Renal cortex interstitium (tissue), 11 donors: ENCODE measurements around the gene CDH2. TPM values are rescaled to one million over a fixed set of nuclear protein-coding genes. Genes with fewer than 3 reads are reported as not detected.

Experiments
- DNase-seq, 11 donors: peaks; one replicate each; pipeline ENCODE4 v3.0.0-alpha.2; 2013; ENCODE audit warnings: low read depth in 9 of 11, low spot score in 4 of 11; ENCODE audit errors: extremely low read depth in 1 of 11
- polyA plus RNA-seq, 3 donors: library from polyadenylated mRNA; unstranded; fragments of 120-200 nt; gene quantifications; one replicate each; pipeline ENCODE4 v1.2.1, GENCODE V29; 2013; ENCODE audit not compliant: insufficient read length in 3 of 3

The CDH2 gene
- polyA plus RNA-seq, 3 donors, result 80.9 to 102 (median 85.2) TPM

DNA sequence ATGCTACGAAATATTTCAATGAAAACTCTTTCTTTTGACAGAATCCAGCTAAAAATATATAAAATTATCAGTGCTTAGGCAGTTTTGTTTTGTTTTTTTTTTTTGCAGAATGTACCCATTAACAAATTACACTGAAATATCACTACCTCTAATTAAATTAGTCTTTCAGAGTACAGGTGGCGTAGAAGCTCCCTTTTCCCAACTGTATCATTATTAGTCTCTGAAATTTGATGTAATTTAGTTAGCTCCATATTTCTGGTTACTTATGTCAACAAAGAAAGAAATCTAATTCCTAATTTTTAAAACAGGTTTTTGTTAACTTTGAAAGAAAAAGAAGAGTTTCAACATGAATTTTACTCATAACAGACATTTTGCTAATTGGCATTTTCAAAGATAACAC, 149.2 kb downstream of the CDH2 start:
- no peak for DNase-seq

DNA sequence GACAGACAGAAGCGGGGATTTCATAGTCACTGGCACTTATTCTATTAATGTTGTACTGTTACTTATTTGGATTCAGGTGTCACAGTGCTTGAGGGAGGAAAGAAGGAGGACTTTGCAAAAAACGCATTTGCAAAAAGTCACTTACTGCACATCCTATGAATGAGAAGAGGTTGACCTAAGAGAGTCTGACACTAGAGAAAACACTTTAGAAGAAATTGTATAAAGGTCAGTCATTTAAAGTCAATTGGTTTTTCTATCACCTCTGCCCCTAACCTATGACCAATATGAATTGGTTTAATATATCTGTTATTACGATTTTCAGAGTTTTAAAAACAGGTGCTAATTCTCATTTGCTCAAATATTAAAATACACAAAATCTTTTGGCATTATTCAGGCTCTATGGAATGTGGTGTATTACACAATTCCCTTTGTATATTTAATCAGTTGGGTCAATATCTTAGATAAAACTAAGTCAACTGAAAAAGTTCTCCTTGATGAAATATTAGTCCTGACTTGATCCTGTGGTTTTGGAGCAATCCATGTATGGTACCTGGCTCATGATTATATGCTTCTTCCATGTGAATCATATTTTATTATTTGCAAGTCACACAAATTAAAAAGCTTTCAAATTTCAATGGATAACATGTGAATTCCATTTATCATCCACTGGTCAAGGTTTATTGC, 157.4 kb downstream of the CDH2 start:
- DNase-seq, result no peak

DNA sequence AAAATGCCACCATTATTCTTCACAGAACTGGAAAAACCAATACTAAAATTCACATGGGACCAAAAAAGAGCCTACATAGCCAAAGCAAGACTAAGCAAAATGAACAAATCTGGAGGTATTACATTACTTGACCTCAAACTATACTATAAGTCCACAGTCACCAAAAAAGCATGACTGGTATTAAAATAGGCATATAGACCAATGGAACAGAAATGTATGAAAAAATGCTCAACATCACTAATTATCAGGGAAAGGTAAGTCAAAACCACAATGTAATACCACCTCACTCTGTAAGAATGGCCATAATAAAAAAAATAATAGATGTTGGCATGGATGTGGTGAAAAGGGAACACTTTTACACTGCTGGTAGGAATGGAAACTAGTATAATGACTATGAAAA, 158.6 kb downstream of the CDH2 start:
- no peak for DNase-seq

DNA sequence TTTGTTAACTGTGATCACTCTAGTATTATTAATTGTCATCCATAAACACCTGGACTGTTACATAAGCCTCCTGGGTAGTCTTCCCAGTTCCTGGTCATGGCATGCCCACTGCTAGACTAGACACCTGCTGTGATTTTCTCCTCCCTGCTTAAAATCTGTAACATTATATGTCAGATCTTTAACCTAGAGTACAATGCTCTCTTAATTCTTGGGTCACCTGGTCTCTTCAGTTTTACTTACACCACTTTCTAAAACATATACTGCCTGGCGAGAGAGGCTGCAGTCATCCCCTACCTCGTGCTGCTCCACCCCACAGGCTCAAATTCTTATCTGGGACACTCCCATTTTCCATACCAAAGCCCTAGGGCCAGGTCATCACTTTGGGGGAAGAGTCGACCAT, 161.3 kb downstream of the CDH2 start:
- DNase-seq, result no peak

DNA sequence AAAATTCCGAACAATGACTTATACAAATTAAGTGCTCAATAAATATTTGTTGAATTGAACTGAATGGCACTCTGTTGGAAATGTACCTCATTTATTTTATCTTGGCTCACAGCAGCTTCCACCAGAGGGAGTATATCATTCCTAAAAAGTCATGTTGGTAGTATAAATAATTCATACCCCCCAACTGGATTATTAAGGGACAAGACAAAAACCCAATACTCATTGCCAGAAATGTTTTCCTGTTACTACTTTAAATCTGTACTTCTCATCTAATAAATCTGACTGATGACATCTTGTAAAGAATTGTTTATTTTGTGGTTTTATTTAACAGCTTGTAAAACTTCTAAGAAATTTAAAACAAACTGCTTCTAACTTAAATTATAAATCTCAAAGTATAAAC, 163.9 kb downstream of the CDH2 start:
- DNase-seq, result peak in 1 of 11 donors; percentile 12

DNA sequence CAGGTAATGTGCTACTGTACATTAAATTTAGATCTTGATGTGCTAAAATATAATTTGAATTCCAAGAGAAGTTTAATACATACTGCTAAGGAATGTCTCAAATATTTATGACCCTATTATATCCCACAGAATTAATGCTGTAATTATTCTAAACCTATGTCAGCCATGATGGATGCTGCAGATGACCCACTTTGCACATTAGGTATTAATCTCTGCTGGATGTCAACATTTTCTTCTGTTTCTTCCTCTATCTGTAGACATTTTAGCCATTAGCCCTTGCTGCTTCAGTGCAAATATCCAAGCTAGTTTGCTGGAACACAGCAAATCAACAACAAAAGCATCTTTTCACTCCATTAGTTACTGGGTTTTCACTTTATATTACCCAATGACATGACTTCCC, 164.6 kb downstream of the CDH2 start:
- DNase-seq, result no peak

DNA sequence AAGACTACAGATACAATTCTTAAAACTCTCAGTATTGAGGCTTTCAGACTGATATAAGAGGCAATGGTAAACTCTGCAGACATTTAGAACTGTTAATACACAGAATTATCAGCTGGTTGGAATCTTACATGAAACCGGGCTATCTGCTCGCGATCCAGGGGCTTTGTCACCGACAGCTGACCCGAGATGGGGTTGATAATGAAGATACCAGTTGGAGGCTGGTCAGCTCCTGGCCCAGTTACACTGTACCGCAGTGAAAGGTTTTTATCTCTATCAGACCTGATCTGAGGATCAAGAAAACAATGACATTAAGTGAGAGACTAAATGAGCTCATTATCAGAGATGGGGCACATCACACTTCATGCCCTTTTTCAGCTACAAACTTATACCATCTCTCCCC, 167.3 kb downstream of the CDH2 start:
- DNase-seq, result no peak

DNA sequence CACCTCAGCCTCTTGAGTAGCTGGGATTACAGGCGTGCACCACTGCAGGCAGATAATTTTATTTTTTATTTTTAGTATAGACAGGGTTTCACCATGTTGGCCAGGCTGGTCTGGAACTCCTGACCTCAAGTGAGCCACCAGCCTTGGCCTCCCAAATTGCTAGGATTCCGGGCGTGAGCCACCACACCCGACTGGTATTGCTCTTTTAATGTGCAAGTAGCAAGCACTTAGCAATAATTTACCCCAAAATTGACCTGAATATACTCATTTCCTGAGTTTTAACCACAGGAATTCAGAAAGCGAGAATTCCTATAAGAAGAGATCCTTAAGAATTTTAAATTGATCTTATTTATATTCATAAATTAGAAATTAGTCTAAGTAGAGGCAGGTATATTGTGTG, 169.1 kb downstream of the CDH2 start:
- no peak for DNase-seq

DNA sequence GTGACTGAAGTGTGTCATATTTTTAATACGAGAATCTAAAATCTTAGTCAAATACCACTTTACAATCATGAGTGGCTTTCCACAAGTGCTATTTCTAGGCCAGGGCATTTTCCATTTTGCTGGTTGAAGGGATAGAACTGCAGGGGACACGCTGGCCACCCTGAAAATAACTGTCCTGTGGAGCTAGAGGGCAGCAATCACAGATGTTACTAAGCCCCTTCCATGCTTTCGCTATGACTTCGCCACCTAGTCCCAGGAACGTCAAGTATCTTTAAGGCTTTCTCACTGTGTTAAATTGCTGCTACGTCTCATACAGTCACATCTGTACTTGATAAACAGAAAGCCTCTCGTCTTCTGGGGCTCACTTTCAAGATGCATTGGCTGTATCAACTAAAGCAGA, 171.8 kb downstream of the CDH2 start:
- no peak for DNase-seq

DNA sequence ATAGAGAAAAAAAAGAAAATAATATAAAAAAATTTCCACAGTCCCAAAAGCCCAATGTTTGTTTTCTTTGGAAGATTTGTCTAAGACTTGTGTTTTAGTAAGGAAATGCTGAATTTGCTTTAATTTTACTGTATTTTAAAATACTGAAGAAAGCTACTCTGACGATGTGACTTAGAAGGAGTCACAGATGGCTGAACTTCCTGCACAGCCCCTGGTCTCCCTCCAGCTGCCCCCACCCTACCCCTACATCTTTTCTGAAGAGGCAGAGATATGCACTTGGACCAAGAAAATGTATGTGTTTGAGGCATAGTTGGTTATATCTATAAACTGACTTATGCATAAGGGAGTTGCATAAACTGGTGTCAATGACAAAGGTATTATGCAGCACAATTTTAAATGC, 172.3 kb downstream of the CDH2 start:
- no peak for DNase-seq

DNA sequence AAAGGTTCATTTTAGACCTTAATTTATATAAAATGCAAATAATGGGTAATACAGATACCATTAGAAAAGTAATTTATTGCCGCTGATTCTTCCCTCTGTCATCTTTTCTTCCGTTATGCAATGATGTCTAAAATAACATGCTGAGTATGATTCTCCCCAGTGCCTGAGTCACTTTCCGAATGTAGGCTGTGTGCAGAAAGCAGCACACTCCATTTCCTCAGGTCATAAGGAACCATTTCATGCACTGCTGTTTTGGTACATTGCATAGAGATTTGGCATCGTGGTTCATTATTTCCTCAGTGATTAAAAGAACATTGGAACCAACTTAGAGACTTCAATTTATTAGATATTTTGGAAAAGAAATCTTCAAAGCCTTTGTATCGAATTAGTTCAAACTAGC, 173.5 kb downstream of the CDH2 start:
- DNase-seq, result no peak

DNA sequence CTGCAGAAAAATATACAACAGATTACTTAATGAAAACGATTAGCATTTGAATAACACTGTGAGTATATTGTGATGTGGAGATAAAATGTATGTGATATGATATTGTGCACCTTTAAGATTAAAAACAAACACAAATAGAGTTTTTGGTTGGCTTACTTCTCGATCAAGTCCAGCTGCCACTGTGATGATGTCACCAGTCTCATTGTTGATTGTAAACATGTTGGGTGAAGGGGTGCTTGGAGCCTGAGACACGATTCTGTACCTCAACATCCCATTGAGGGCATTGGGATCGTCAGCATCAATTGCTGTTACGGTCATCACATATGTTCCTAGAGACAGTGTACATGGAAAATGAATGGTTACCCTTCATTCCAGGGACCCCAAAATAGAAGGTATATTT, 174.1 kb downstream of the CDH2 start:
- DNase-seq, result no peak

DNA sequence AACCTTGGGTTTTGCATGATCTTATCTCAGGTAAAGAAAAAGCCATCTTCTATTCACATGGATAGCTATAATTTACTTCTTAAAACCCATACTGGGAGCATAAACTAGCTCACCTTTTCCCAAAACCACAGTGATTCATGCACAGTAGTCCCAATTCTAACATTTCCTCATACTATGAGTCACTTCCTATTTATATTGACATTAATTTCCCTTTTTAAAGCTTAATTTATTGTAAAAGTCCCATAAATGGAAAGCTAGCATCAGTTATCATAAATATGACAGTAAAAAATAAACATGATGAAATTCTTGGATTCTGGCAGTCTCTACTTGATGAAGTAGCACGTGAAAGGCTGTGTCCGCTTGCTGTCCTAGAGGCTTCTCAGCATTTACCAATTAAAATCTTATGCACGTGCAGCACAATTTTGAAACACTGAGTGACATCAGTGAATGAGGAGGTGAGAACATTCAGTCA, 180.1 kb downstream of the CDH2 start:
- DNase-seq, result no peak

DNA sequence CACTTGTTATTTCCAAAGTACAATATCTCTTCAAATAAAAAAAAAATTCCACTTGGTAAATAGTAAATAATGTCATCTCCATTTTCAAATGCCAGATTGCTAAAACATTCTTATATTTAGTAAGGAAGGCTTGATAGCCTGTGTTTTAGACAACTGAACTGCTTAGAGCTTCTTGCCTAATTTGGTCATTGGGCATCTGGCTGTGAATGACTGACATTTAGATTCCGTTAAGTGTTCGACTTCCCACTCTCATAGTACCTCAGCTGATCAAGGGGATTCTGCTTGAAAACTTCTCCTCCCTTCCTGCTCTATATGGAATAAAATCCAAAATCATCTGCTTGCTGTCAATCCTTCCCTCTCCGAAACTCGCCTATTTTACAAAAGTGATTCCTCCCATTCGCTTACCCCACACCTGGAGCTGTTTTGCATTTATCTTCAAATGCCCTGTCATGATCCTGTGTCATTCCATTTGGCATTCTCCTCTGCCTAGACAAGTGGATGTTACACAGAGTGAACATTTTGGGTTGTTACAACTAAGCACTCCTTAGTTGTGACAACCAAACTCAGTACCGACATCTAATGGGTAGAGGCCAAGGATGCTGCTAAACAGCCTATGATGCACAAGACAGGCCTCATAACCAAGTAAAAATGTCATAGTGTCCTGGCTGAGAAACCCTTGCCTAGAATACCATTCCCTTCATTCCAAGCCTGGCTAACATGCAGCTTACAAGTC, 181.0 kb downstream of the CDH2 start:
- DNase-seq, result no peak

DNA sequence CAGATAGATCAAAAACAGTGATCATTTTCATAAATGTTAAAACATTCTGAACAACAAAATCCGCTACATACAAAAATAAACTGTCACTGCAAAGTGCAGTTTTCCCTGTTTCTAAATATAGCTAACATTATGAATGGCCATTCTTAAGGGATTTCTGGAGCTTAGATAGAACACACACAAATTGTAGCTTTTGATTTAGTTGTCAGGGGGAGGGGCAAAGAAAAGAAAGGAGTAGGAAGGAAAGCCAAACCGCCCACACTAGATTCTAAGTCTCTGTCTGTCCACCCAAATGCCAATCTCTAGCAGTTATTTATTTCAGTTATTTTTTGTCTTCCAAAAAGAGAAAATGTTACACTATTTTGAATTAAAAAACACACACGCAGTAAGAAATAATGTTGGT, 182.4 kb downstream of the CDH2 start:
- DNase-seq, result no peak

DNA sequence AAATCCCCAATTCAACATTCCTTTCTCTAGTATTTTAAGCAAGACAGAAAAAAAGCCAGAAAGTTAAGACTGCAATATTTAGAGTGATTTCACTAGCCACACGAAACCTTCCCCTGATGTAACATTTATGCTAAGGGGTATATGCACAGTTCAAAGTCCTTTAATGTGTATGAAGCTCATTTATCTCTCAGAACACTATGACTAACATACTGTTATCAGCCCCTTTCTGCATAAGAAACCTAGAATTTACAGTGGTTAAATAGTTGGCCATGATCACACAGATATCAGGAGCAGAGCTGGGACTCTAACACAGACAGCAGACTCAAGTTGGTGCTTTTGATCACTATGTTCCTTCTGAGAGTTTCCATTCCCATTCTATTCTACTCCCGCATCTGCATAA, 185.5 kb downstream of the CDH2 start:
- DNase-seq, result no peak

DNA sequence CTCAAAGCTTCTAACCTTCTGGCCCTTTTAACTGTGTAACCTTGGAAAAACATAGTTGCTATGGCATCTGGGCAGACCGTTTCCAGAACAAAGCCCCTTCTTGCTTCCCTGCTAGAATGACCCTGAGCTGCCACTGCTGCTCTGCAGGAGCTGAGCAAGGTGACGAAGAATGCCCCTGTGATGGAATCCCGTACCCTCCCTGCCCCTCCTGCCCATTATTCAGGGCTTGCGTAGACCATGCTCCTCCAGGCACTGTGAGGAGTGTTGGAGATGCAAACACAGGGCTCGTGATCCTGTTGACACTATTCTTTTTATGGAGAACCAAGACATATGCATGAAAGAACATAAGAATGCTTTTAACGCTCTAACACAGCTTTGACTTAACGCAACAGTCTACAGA, 191.1 kb downstream of the CDH2 start:
- DNase-seq, result no peak

DNA sequence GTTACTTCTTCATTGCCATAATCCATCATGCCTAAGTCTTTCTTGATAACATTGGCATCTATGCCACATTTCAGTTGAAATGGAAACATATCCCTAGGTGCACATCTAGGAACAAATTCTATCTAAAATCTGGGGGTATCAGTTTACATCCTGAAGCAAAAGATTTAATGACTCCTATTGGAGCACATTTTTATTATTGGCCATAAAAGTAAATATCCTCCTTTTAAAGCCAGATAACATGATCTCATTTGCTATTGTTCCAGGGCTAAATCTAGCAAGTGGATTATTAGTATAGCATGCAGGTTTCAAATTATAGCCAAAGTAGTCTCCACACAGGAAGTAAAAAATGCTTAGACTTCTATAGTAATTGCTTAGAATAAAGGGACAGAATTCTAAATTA, 193.2 kb downstream of the CDH2 start:
- DNase-seq, result no peak

DNA sequence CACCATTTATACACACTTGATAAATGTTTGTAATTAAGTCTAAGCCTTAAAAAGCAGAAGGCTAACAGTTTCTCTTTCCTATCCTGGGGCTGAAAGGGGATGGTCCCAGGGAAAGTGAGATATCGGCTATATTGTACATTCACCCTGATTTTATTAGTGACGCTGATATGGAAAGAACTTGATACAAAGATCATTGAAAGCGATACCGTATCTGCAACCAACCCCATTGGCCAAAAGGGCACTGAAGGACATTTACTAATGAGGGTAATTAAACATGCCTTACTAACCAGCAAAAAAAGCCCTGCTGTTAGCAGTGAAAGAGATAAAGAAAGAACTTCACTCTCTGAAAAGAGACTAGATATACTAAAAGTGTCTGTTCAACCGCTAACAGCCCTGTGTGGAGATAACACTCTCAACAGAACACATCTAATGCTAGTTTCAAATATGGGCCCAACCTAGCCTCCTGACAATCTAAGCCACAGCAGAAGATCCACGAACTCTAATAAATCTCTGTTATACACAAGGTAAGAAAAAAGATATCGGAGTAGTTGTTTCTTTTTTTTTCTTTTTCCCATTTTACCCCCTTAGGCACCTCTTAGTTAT, 200.0 kb downstream of the CDH2 start:
- DNase-seq, result no peak

DNA sequence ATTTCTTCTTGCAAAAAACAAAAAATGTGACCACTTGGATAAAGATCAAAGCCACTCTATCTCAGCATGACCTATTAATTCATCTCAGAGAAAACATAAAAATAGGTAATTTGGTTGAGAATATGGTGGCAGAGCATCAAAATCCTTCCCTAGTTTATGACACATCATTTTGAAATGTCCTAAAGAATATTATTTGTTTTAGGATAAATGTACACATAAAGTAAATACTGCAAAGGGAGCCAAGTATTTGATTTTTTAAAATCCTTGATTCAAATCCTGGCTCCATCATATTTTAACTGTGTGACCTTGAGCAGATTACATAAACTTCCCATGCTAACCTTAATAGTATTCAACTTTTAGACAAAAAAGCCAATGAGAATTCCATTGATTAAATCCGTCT, 206.6 kb downstream of the CDH2 start:
- no peak for DNase-seq

DNA sequence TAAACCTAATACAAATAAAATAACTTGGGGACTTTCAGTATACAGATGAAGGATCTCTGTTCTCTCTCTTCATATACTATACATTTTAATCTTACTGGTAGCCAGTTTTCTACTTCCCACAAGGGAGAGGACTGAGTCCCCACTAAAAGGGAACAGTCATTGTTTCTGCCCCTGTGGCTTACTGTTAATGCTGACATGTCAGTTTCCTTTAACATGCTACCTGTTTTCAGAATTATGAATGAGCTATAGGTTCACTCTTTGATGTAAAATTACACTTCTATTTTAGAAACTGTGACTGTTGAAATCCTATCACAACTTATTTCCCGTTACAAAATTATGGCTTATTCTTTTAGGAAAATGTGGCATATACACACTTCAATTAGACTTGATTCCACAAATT, 207.7 kb downstream of the CDH2 start:
- DNase-seq, result no peak
